ENCODE measurements around the gene RFTN2. TPM values are rescaled to one million over a fixed set of nuclear protein-coding genes. Genes with fewer than 3 reads are reported as not detected.

Gene RFTN2
- total and polyA plus RNA-seq, 8 donors: 0.45 to 13.3 (median 2.1) TPM

DNA sequence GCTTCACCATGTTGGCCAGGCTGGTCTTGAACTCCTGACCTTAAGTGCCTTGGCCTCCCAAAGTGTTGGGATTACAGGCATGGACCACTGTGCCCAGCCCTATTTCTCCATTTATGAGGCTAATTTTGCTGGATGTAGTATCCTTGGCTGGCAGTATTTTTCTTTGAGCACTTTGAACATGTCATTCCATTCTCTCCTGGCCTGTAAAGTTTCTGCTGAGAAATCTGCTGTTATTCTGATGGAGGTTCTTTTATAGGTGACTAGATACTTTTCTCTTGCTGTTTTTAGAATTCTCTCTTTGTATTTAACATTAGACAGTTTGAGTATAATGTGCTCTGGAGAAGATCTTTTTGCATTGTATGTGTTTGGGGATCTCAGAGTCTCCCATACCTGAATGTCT is 9.1 kb downstream of the RFTN2 start:
- Histone ChIP-seq H3K4me3 (no peak overlapping the region), H3K27ac (no peak overlapping the region), H3K4me1 (no peaks in the 10 kb centered on the region), H3K36me3 (no peaks in the 10 kb centered on the region), H3K27me3 (no peaks in the 10 kb centered on the region), H3K9me3 (peaks cover 0 to 24% (median 15%) of the 10 kb centered on the region in 4 donors)
- no peak for DNase-seq
- intact Hi-C loops (cut with DNase I; ENCODE audit: low total_unique reads): no loop called here
- TF ChIP-seq EP300 (IDR thresholded peaks at IDR 0.05) (no peak), POLR2A (IDR thresholded peaks at IDR 0.05) (no peak), POLR2AphosphoS5 (IDR thresholded peaks at IDR 0.05) (no peak)
- TF ChIP-seq, protein P1, sequence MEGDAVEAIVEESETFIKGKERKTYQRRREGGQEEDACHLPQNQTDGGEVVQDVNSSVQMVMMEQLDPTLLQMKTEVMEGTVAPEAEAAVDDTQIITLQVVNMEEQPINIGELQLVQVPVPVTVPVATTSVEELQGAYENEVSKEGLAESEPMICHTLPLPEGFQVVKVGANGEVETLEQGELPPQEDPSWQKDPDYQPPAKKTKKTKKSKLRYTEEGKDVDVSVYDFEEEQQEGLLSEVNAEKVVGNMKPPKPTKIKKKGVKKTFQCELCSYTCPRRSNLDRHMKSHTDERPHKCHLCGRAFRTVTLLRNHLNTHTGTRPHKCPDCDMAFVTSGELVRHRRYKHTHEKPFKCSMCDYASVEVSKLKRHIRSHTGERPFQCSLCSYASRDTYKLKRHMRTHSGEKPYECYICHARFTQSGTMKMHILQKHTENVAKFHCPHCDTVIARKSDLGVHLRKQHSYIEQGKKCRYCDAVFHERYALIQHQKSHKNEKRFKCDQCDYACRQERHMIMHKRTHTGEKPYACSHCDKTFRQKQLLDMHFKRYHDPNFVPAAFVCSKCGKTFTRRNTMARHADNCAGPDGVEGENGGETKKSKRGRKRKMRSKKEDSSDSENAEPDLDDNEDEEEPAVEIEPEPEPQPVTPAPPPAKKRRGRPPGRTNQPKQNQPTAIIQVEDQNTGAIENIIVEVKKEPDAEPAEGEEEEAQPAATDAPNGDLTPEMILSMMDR (IDR thresholded peaks at IDR 0.05): no peak

DNA sequence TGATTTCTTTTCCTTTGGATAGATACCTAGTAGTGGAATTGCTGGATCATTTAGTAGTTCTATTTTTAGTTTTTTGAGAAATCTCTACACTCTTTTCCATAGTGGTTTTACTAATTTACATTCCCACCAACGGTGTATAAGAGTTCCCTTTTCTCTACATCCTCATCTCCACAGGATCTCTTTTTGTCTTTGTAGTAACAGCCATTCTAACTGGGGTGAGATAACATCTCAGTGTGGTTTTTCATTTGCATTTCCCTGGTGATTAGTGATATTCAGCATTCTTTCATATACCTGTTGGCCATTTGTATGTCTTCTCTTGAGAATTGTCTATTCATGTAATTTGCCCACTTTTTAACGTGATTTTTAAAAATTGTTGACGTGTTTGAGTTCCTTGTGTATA is 13.8 kb downstream of the RFTN2 start:
- intact Hi-C loops (cut with DNase I; ENCODE audit: low total_unique reads): no loop called here
- 65 to 82% (median 70%) methylated on average over 3 of the region's 3 CpGs for WGBS, 5 donors
- Histone ChIP-seq H3K4me3 (no peak overlapping the region), H3K4me1 (no peaks in the 10 kb centered on the region), H3K27ac (no peak overlapping the region), H3K27me3 (no peaks in the 10 kb centered on the region), H3K9me3 (peaks cover 0 to 10% (median 9%) of the 10 kb centered on the region in 4 donors), H3K36me3 (no peaks in the 10 kb centered on the region)
- TF ChIP-seq, protein P1 (IDR thresholded peaks at IDR 0.05): no peak
- no peak for TF ChIP-seq POLR2A (IDR thresholded peaks at IDR 0.05)
- TF ChIP-seq EP300 (IDR thresholded peaks at IDR 0.05): no peak
- TF ChIP-seq POLR2AphosphoS5 (IDR thresholded peaks at IDR 0.05): no peak
- DNase-seq: no peak

DNA sequence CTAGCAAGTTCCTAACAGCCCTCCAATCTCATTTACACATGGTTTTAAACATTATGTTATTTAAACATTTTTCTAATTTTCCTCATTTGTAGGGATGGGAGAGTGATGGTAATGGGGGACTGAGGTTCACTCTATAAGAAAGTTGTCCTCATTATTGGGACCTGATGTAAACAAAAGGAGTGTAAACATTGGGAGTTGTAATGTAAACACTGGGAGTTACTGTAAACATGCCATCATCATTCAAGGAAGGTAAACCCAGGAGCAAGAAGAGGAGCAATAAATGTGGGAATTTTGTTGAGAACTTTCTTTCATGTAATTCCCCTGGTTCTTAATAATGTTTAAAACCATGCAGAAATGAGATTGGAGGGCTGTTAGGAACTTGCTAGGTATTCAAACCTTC is 17.8 kb downstream of the RFTN2 start:
- TF ChIP-seq POLR2AphosphoS5 (IDR thresholded peaks at IDR 0.05) (no peak), EP300 (IDR thresholded peaks at IDR 0.05) (no peak), POLR2A (IDR thresholded peaks at IDR 0.05) (no peak)
- TF ChIP-seq, protein P1 (IDR thresholded peaks at IDR 0.05): no peak
- Histone ChIP-seq H3K27ac (no peak overlapping the region), H3K36me3 (no peaks in the 10 kb centered on the region), H3K4me3 (no peak overlapping the region), H3K27me3 (no peaks in the 10 kb centered on the region), H3K9me3 (no peaks in the 10 kb centered on the region), H3K4me1 (no peaks in the 10 kb centered on the region)
- intact Hi-C loops (cut with DNase I; ENCODE audit: low total_unique reads): no loop called here
- DNase-seq: no peak

DNA sequence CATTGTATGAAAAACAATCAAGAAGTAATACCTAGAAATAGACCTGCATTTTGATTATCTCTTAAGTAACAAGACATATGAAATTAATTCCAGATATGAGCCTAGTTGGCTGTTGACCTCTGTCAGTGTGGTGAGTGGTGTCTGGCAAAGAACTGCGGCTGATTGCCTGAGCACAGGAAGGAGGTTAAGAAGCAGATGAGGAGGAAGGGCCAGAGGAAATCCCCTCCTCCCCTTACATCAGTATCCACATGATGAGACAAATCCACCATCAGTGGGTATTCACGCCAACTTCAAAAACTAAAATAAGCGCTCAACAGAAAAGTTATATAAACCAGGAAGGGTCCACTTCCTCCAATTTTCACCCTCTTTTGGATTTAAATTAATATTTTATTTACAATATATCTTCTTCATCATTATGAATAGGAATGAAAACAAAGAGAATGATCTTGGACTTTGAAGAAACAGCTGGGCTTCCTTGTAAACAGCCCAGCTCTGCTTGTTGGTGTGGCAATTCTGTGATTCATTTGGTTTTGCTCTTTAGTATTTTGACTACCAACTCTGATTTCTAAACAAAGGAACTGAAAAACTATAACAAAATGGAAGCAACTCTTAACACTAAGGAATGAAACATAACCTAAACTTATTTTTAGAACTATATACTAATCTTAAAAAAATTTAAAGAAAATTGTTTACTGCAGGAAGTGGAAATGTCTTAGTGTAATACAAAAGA is 27.3 kb downstream of the RFTN2 start:
- no peaks in the 10 kb centered on the region for H3K4me1 ChIP-seq

More for the DNA sequence above, 27.3 kb downstream of the RFTN2 start:
- no peaks in the 10 kb centered on the region for H3K27me3 ChIP-seq
- no peaks in the 10 kb centered on the region for H3K9me3 ChIP-seq
- WGBS, 5 donors: 64 to 83% (median 67%) methylated on average over 3 of the region's 3 CpGs
- DNase-seq: peak in 1 of 2 donors; percentile 41
- H3K27ac ChIP-seq: peak overlapping the region in 1 of 5 donors; percentile 13
- no peak overlapping the region for H3K4me3 ChIP-seq
- TF ChIP-seq POLR2A (IDR thresholded peaks at IDR 0.05) (no peak), EP300 (IDR thresholded peaks at IDR 0.05) (no peak), POLR2AphosphoS5 (IDR thresholded peaks at IDR 0.05) (no peak)
- TF ChIP-seq, protein P1 (IDR thresholded peaks at IDR 0.05): no peak
- no peaks in the 10 kb centered on the region for H3K36me3 ChIP-seq
- intact Hi-C loops (cut with DNase I; ENCODE audit: low total_unique reads): no loop called here
